ENCODE results near the gene DLD. TPM values are rescaled to one million over a fixed set of nuclear protein-coding genes. Genes with fewer than 3 reads are reported as not detected.
"Not testable (repeated sequence)": the region's sequence is repeated elsewhere in the genome, so short reads cannot be mapped to it uniquely, and the experiment has no call there.

The DLD gene
- total RNA-seq, 4 donors from 2014 or later, result 35.8 to 84.7 (median 67.9) TPM

GRCh38 chr7:107914831-107915230 lies 23.8 kb downstream of the DLD start:
- H3K36me3 ChIP-seq, result peaks cover 61% of the 10 kb centered on the region
- no peak overlapping the region for H3K27ac ChIP-seq
- no peaks in the 10 kb centered on the region for H3K27me3 ChIP-seq
- TF ChIP-seq POLR2AphosphoS5 (IDR thresholded peaks at IDR 0.05) (no peak), EP300 (IDR thresholded peaks at IDR 0.05) (no peak)
- WGBS, result 55% methylated on average over 1 of the region's 1 CpG
- H3K4me3 ChIP-seq, result no peak overlapping the region
- H3K9me3 ChIP-seq, result no peaks in the 10 kb centered on the region
- DNase-seq (ENCODE audit: low spot score in 2 of 2), result no peak
- H3K4me1 ChIP-seq, result no peaks in the 10 kb centered on the region

- no peaks in the 10 kb centered on the region for H3K9me3 ChIP-seq
- H3K27me3 ChIP-seq, result no peaks in the 10 kb centered on the region
- 93% methylated on average over 2 of the region's 2 CpGs for WGBS
- TF ChIP-seq CTCF (IDR thresholded peaks at IDR 0.05), result no peak
- TF ChIP-seq EP300 (IDR thresholded peaks at IDR 0.05), result no peak
- no peak for TF ChIP-seq POLR2AphosphoS5 (IDR thresholded peaks at IDR 0.05)
- no peak for TF ChIP-seq POLR2A (IDR thresholded peaks at IDR 0.05)
- H3K4me3 ChIP-seq, result no peak overlapping the region
- DNase-seq (ENCODE audit: low spot score in 2 of 2), result no peak
- H3K4me1 ChIP-seq, result no peaks in the 10 kb centered on the region
- peaks cover 54% of the 10 kb centered on the region for H3K36me3 ChIP-seq
- H3K27ac ChIP-seq, result no peak overlapping the region
Measured at GRCh38 chr7:107915541-107915940, 24.6 kb downstream of the DLD start.

GRCh38 chr7:107917763-107918651 lies 27.0 kb downstream of the DLD start:
- DNase-seq (ENCODE audit: low spot score in 2 of 2), result no peak
- 72% methylated on average over 3 of the region's 3 CpGs for WGBS
- no peak overlapping the region for H3K27ac ChIP-seq
- TF ChIP-seq POLR2A (IDR thresholded peaks at IDR 0.05) (no peak), EP300 (IDR thresholded peaks at IDR 0.05) (no peak), POLR2AphosphoS5 (IDR thresholded peaks at IDR 0.05) (no peak), CTCF (IDR thresholded peaks at IDR 0.05) (no peak)
- H3K9me3 ChIP-seq, result no peaks in the 10 kb centered on the region
- H3K4me3 ChIP-seq, result no peak overlapping the region
- H3K36me3 ChIP-seq, result peaks cover 66% of the 10 kb centered on the region
- H3K27me3 ChIP-seq, result no peaks in the 10 kb centered on the region
- no peaks in the 10 kb centered on the region for H3K4me1 ChIP-seq

GRCh38 chr7:107918948-107919347 lies 28.0 kb downstream of the DLD start:
- TF ChIP-seq EP300 (IDR thresholded peaks at IDR 0.05), result no peak
- TF ChIP-seq POLR2AphosphoS5 (IDR thresholded peaks at IDR 0.05), result no peak
- Histone ChIP-seq H3K4me3 (no peak overlapping the region), H3K9me3 (no peaks in the 10 kb centered on the region), H3K27ac (no peak overlapping the region), H3K36me3 (peaks cover 73% of the 10 kb centered on the region), H3K4me1 (no peaks in the 10 kb centered on the region), H3K27me3 (no peaks in the 10 kb centered on the region)
- WGBS, result 96% methylated on average over 2 of the region's 2 CpGs
- DNase-seq (ENCODE audit: low spot score in 2 of 2), result no peak

GRCh38 chr7:107920048-107920772 lies 29.2 kb downstream of the DLD start:
- peaks cover 73% of the 10 kb centered on the region for H3K36me3 ChIP-seq
- 10% methylated on average over 1 of the region's 1 CpG for WGBS
- H3K27me3 ChIP-seq, result no peaks in the 10 kb centered on the region
- peaks cover 8% of the 10 kb centered on the region for H3K4me1 ChIP-seq
- no peak overlapping the region for H3K27ac ChIP-seq
- TF ChIP-seq POLR2AphosphoS5 (IDR thresholded peaks at IDR 0.05) (no peak), CTCF (IDR thresholded peaks at IDR 0.05) (no peak), EP300 (IDR thresholded peaks at IDR 0.05) (no peak), POLR2A (IDR thresholded peaks at IDR 0.05) (no peak)
- no peak overlapping the region for H3K4me3 ChIP-seq
- DNase-seq (ENCODE audit: low spot score in 2 of 2), result no peak
- no peaks in the 10 kb centered on the region for H3K9me3 ChIP-seq

DNA sequence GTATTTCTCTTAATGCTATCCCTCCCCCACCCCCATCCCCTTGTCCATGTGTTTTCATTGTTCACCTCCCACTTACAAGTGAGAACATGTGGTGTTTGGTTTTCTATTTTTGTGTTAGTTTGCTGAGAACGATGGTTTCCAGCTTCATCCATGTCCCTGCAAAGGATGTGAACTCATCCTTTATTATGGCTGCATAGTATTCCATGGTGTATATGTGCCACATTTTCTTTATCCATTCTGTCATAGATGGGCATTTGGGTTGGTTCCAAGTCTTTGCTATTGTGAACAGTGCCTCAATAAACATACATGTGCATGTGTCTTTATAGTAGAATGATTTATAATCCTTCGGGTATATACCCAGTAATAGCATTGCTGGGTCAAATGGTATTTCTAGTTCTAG lies 30.8 kb downstream of the DLD start:
- H3K4me1 ChIP-seq, result peaks cover 12% of the 10 kb centered on the region
- not testable (repeated sequence) for H3K27me3 ChIP-seq; DNase-seq (ENCODE audit: low spot score in 2 of 2); H3K27ac ChIP-seq; H3K9me3 ChIP-seq; H3K4me3 ChIP-seq
- 47% methylated on average over 2 of the region's 2 CpGs for WGBS
- H3K36me3 ChIP-seq, result peaks cover 65% of the 10 kb centered on the region
